ENCODE measurements around the gene PSKH1.
"Not testable (repeated sequence)": the region's sequence is repeated elsewhere in the genome, so short reads cannot be mapped to it uniquely, and the experiment has no call there.

Gene PSKH1

GRCh38 chr16:67964477-67965131 lies 71.5 kb downstream of the PSKH1 start:
- DNase-seq, result no peak

DNA sequence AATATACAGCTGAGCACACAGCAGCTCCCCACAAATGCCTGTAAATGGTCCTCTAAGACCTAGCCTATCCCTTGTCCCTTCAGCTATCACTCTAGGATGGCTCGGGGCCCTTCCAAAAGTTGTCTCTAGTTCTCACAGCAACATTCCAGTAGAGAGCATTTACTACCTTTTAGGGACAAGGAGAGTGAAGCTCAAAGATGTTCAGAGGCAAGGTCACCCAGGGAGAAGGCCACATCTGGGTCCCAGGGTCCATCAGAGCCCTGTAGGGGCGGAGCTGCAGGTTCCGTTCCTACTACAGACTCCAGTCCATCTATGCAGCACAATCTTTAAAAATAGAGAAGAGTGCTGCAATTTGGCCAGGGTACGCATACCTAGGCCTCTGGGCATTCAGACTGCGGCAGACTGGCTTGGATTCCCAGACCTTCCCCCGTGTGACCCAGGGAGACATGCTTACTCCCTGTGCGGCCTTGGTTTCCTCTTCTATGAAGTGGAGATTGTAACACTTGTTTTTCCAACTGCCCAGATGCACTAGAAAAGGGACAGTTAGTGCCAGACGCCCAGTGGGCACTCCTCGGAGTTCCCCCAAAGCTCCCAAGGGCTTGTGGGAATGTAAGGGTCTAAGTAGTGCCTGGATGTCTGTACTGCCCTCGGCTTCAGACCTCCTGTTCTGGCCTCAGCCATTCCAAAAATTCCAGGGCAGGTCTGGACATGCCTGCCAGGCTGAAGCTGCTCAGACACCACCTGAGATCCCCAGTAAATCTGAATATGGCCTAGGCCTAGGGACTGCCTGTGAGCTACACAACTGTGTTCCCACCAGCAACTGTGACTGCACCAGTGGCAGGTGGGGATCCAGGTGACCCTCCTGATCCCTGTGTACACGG lies 72.9 kb downstream of the PSKH1 start:
- DNase-seq, result no peak

GRCh38 chr16:67966549-67967182 lies 73.6 kb downstream of the PSKH1 start:
- no peak for DNase-seq

DNA sequence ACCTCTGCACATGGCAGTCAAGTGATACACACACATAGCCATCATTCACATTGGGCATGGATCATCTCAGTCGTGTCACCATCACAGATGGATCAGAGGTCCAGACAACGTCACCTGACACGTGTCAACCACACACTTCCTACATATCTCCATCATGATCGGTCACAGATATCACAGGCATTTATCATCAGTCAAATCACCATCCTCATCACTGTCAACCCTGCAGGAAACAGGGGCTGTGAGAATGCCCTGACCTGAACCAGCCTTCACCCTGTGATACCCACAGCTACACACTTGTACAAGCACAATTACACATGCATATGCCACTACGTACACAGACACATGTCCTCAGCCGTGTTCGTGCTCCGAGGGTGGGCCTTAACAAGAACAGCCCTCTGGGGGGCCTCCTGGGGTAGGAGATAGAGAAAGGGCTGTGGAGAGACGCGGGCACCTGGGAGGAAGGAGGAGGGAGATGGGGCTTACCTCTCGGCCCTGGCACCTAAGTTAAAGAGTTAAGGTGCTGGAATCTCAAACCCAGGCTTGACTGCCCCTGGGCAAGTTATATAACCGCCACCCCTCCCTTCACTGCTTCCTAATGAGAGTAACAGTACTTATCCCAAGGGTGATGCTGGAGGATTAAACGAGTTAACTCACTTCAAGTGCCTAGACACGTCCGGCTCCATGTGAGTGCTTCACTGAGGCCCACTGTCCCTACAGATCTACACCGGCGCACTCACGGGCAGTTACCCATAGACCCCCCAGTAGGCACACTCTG lies 74.3 kb downstream of the PSKH1 start:
- no peak for DNase-seq

DNA sequence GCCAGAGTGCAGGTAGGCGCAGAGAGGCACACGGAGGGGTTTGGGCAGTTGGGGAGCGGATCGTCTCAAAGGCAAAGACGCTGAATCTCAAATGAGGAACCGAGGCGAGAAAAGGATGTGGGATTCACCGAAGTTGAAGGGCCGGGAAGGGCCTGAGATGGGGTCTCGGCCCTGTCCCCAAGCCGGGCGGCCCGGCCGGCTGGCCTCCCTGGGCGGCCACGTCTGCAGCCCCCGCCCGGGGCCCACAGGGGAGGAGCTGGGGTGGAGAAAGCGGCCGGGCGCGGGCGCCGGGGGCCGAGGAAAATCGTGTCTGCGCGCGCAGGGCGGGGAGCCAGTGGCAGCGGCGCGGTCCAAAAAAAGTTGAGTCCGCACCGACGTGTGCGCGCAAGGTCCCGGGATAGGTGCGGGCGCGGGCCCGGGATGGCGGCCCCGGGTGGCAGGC lies 74.9 kb downstream of the PSKH1 start:
- no peak for DNase-seq

DNA sequence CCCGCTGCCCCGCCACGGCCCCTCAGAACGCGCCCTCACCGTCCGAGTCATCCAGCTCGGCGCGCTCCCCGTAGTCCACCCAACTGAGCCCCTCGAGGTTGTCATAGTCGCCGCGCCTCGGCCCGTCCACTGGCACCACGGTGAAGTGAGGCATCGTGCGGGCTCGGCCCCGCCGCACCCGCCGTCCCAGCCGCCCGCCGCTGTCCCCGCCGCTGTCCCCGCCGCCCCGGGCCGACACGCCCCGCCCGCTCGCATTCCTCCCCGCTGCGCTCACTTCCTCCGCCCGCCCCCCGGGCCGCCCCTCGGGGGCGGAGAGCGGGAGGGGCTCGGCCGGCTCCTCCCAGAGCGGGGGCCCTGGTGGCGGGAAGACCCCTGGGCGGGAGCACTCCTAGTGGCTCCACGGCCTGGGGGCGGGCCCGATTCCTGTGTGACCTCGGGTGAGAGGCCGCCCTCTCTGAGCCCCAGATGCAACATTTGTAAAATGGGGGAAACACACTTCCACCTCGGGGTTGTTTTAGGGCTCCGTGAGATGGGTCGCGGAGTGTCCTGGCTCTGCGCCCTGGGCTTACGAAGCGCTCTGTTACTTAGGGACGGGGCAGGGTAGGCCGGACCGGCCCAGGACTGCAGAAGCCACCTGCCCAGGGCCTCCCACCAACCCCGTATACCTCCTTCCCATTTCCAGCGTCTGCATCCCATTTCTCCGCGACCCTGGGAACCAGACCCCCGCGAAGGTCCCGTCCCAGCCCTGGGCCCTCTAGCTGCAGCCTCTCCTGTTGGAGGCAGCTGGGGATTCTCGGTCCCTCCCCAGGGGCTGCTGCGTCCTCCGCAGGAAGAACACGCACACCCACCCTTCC lies 75.6 kb downstream of the PSKH1 start, which contains the start of gene SLC12A4:
TSS of gene SLC12A4 (minus strand) at position 238 of the 854 bp plus-strand sequence. CDS start at position 154, 84 bp downstream.
- no peak for DNase-seq

- no peak for DNase-seq
Measured at GRCh38 chr16:67969254-67970039, 76.4 kb downstream of the PSKH1 start.

DNA sequence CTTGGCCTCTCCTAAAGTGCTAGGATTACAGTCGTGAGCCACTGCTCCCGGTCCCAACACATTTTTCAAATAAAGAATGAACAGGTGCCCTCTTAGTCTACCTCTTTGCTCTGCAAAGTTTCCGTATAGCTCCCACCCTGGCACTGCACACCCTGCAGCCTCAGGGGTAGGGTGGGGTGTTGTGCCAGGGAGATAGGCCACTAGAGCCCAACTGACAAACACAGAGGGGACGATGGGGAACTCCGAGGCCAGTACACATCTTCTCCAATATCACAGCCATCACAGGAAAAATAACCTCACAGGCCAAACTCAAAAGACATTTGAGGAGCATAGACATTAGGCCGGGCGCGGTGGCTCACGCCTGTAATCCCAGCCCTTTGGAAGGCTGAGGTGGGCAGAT lies 78.1 kb downstream of the PSKH1 start:
- no peak for DNase-seq

DNA sequence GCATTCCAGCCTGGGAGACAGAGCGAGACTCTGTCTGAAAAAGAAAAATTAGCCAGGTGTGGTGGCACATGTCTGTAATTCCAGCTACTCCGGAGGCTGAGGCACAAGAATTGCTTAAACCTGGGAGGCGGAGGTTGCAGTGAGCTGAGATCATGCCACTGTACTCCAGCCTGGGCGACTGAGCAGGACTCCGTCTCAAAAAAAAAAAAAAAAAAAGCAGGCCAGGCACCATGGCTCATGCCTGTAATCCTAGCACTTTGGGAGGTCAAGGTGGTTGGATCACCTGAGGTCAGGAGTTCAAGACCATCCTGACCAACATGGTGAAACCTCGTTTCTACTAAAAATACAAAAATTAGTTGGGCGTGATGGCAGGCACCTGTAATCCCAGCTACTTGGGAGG lies 79.2 kb downstream of the PSKH1 start:
- DNase-seq, result not testable (repeated sequence)

- no peak for DNase-seq
Measured at GRCh38 chr16:67975321-67976105, 82.5 kb downstream of the PSKH1 start.

DNA sequence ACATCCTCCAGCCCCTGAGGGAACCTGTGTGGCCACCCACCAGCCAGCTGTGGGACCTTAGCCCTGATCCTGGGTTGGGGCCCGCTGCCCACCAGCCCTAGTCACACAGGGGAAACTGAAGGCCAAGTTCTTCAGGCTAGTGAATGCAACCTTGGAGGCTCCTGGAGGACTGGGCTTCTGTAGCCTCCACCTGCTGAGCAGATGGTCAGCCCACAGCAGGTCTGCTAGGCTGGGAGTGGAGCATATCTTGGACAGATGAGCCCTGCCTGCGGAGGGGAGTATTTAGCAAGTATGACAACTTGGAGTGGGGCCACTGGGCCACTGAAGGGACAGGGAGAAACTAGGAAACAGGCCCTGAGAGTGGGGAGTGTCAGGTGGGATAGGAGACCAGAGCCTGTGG lies 83.2 kb downstream of the PSKH1 start:
- DNase-seq, result no peak

DNA sequence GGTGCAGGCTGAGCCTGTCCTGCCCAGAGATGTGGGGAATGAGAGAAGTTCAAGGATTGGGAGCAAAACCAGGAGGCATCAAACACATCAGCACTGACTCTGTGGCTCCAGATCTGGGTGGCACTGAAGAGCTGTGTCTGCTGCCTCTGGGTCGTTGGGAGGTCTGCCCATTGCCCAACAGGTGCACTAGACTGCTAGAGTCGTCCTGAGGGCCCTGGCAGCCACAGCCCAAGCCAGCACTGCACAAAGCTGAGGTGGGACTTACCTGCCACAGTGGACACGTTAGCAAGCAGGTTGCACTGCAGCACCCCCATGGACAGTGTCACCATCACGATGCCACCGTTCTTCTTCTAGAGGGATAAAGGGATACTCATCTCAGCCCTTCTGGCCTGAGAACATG lies 84.0 kb downstream of the PSKH1 start:
- no peak for DNase-seq

DNA sequence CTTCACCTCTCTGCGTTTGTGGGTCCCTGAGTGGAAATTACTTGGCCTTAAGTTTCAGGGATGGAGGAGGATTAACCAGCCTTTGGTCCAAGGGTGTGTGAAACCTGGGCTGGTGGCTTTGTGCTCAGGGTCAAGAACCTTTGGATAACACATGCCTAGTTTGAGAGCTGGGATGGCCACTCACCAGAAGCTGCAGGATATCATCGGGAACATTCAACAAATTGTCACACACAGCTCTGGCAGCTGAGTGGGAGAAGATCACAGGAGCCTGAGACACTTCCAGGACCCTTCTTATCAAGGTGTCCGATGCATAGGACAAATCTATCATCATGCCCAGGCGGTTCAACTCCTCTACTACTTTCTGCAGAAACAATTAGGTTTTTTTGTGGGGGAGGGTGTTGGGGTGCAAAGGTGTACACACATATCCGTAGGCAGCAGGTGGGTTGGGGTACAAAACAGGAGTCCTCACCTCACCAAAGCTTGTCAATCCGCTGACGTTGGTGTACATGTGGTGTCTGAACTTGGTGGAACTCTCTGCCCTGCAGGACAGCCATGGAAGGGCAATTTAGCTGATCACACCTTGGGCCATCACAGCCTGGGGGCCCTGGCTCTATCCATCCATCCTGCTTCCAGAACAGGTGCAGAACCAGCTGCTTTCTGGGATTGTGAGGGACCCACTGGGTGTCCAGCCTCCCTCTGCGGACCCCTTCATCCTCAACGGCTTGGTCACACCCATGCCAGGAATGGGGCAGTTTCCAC lies 84.6 kb downstream of the PSKH1 start:
- no peak for DNase-seq

Data from NCI-H446 (cell line).